Measurements from ENCODE around the gene GALNT14. TPM values are rescaled to one million over a fixed set of nuclear protein-coding genes. Genes with fewer than 3 reads are reported as not detected.

Gene GALNT14
- total RNA-seq, 1 experiment from 2014 or later, result 2.7 TPM

GRCh38 chr2:31013301-31013700 is 124.9 kb downstream of the GALNT14 start:
- Histone ChIP-seq H2BK5ac (ENCODE audit: insufficient read length, low read length) (no peak overlapping the region), H3K27ac (ENCODE audit: insufficient read length, low read depth, low read length) (no peak overlapping the region), H3K9me3 (ENCODE audit: control insufficient read depth, low read depth, low read length) (no peaks in the 10 kb centered on the region), H4K91ac (ENCODE audit: insufficient read length, low read depth, low read length) (no peak overlapping the region), H3K79me2 (ENCODE audit: insufficient read depth, low read length) (no peaks in the 10 kb centered on the region), H4K5ac (ENCODE audit: insufficient read length, low read depth, low read length) (no peak overlapping the region), H2BK120ac (ENCODE audit: low read depth, low read length, poor library complexity, severe bottlenecking) (no peak overlapping the region), H3K4ac (ENCODE audit: low read depth, low read length) (no peak overlapping the region), H2BK12ac (ENCODE audit: insufficient read length, low read depth, low read length) (no peak overlapping the region), H2AFZ (ENCODE audit: low read length) (no peak overlapping the region), H3K56ac (ENCODE audit: insufficient read length, low read depth, low read length) (no peak overlapping the region), H3K27me3 (ENCODE audit: insufficient read depth, low read length) (no peaks in the 10 kb centered on the region), H3K18ac (ENCODE audit: insufficient read length, low read depth, low read length) (no peak overlapping the region), H3K4me2 (ENCODE audit: insufficient read depth, insufficient read length, low read length) (no peak overlapping the region), H3K14ac (ENCODE audit: insufficient read depth, low read length) (no peak overlapping the region), H3T11ph (ENCODE audit: low read length) (no peak overlapping the region), H3K79me1 (ENCODE audit: insufficient read depth, low read depth, low read length, poor library complexity, severe bottlenecking) (no peaks in the 10 kb centered on the region), H3K9ac (ENCODE audit: extremely low read depth, insufficient read length, low read length) (no peak overlapping the region), H4K20me1 (ENCODE audit: control insufficient read depth, insufficient read depth, insufficient read length) (no peaks in the 10 kb centered on the region), H3K4me1 (ENCODE audit: insufficient read depth, low read length) (no peaks in the 10 kb centered on the region; the same call in 1 of the 2 replicates), H2AK5ac (ENCODE audit: insufficient read length, low read length) (no peak overlapping the region), H3K23ac (ENCODE audit: insufficient read length, low read depth, low read length) (no peak overlapping the region), H3K23me2 (ENCODE audit: insufficient read length, low read depth, low read length, poor library complexity, severe bottlenecking) (no peaks in the 10 kb centered on the region), H2BK20ac (ENCODE audit: low read depth, low read length, poor library complexity, severe bottlenecking) (no peak overlapping the region), H4K8ac (replicated peaks; ENCODE audit: insufficient read length, low read depth, low read length) (no peak overlapping the region), H2BK15ac (ENCODE audit: low read depth, low read length) (no peak overlapping the region)
- no peak for DNase-seq
- no peak for TF ChIP-seq CTCF (conservative IDR thresholded peaks at IDR 0.05)
- WGBS (ENCODE audit: extremely low coverage, insufficient read length, low lambda C conversion rate), result no CpG with 5 or more reads among the region's 8 CpGs
- Mint-ChIP-seq H3K9me3 (no peaks in the 10 kb centered on the region; a peak in 1 of 5 replicates), H3K4me3 (no peak overlapping the region), H3K27ac (no peak overlapping the region), H3K27me3 (ENCODE audit: low read depth) (peaks cover 3% of the 10 kb centered on the region), H3K4me1 (peaks cover 9 to 19% of the 10 kb centered on the region in 2 experiments), H3K36me3 (ENCODE audit: insufficient read depth in 1 of 3, low read depth in 3 of 3) (no peaks in the 10 kb centered on the region; a peak in 1 of 7 replicates)

All from H9 (cell line).